ENCODE measurements around the gene MOCS2. TPM values are rescaled to one million over a fixed set of nuclear protein-coding genes. Genes with fewer than 3 reads are reported as not detected.

The MOCS2 gene
- total RNA-seq, 1 experiment from 2014 or later = 14.4 TPM

DNA sequence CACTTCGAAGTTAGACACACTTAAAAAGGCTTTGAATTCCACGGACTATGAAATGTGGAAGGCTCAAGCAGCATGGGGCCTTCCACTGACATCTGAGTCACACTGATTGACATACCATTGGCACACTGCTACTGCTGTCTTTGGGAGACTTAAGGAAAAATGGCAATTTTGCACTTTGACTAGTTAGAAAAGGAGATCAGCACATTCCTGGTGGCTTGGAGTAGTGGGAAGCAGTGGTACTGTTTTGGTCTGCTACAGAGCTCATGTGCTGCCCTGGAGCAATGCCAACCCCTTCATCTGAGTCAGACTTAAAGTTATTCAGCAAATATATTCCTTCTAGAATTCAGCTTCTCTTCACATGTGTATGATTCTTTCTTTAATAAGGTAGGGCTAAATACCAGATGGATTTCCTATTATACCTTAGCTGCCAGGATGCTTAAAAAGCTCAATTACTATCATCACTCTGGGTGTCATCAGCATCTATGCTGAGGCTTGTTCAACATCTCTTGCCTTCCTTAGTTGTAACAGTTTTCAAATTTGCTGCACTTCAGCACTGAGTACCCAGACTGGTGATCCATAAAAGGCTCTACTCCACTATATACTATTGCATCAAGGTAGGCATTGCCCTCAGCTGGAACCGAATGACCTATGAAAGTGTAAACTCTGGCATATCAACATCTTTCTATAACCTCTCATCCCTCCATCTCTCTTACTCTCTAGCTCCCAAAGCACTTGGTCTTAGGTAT, 42.3 kb upstream of the MOCS2 start:
- no peak for ATAC-seq

DNA sequence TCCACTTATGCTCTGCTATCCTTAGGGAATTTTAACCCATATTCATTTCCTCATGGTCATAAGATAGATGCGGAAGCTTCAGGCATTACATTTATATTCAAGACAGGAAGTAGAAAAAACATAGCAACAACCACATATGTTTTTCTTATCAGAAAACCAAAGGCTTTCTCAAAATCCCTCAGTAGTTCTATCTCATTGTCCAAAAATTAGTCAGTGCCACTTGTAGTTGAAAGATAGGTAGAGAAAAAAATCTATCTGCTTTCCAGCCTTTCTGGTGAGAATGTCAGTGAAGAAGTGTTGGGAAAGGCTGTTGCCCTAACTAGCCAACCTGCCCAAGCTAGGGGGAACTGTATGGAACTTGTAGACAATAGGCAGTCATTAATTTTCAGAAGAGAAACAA, 23.5 kb upstream of the MOCS2 start:
- H3K27me3 Mint-ChIP-seq (ENCODE audit: low read depth) = no peaks in the 10 kb centered on the region
- no peaks in the 10 kb centered on the region for H3K36me3 Mint-ChIP-seq
- TF ChIP-seq PRRX2 (CRISPR knock-in tag; IDR thresholded peaks at IDR 0.05) (no peak), SOX15 (CRISPR knock-in tag; IDR thresholded peaks at IDR 0.05) (no peak), SP1 (CRISPR knock-in tag; conservative IDR thresholded peaks at IDR 0.05) (no peak), ZBTB21 (CRISPR knock-in tag; IDR thresholded peaks at IDR 0.05; ENCODE audit: borderline replicate concordance) (no peak), ZNF396 (CRISPR knock-in tag; IDR thresholded peaks at IDR 0.05; ENCODE audit: borderline replicate concordance) (no peak)
- TF ChIP-seq, protein P1, sequence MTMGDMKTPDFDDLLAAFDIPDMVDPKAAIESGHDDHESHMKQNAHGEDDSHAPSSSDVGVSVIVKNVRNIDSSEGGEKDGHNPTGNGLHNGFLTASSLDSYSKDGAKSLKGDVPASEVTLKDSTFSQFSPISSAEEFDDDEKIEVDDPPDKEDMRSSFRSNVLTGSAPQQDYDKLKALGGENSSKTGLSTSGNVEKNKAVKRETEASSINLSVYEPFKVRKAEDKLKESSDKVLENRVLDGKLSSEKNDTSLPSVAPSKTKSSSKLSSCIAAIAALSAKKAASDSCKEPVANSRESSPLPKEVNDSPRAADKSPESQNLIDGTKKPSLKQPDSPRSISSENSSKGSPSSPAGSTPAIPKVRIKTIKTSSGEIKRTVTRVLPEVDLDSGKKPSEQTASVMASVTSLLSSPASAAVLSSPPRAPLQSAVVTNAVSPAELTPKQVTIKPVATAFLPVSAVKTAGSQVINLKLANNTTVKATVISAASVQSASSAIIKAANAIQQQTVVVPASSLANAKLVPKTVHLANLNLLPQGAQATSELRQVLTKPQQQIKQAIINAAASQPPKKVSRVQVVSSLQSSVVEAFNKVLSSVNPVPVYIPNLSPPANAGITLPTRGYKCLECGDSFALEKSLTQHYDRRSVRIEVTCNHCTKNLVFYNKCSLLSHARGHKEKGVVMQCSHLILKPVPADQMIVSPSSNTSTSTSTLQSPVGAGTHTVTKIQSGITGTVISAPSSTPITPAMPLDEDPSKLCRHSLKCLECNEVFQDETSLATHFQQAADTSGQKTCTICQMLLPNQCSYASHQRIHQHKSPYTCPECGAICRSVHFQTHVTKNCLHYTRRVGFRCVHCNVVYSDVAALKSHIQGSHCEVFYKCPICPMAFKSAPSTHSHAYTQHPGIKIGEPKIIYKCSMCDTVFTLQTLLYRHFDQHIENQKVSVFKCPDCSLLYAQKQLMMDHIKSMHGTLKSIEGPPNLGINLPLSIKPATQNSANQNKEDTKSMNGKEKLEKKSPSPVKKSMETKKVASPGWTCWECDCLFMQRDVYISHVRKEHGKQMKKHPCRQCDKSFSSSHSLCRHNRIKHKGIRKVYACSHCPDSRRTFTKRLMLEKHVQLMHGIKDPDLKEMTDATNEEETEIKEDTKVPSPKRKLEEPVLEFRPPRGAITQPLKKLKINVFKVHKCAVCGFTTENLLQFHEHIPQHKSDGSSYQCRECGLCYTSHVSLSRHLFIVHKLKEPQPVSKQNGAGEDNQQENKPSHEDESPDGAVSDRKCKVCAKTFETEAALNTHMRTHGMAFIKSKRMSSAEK (CRISPR knock-in tag; IDR thresholded peaks at IDR 0.05; ENCODE audit: borderline replicate concordance) = no peak
- TF ChIP-seq, protein P2, sequence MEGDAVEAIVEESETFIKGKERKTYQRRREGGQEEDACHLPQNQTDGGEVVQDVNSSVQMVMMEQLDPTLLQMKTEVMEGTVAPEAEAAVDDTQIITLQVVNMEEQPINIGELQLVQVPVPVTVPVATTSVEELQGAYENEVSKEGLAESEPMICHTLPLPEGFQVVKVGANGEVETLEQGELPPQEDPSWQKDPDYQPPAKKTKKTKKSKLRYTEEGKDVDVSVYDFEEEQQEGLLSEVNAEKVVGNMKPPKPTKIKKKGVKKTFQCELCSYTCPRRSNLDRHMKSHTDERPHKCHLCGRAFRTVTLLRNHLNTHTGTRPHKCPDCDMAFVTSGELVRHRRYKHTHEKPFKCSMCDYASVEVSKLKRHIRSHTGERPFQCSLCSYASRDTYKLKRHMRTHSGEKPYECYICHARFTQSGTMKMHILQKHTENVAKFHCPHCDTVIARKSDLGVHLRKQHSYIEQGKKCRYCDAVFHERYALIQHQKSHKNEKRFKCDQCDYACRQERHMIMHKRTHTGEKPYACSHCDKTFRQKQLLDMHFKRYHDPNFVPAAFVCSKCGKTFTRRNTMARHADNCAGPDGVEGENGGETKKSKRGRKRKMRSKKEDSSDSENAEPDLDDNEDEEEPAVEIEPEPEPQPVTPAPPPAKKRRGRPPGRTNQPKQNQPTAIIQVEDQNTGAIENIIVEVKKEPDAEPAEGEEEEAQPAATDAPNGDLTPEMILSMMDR (IDR thresholded peaks at IDR 0.05) = no peak
- TF ChIP-seq, protein P3, sequence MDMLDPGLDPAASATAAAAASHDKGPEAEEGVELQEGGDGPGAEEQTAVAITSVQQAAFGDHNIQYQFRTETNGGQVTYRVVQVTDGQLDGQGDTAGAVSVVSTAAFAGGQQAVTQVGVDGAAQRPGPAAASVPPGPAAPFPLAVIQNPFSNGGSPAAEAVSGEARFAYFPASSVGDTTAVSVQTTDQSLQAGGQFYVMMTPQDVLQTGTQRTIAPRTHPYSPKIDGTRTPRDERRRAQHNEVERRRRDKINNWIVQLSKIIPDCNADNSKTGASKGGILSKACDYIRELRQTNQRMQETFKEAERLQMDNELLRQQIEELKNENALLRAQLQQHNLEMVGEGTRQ (CRISPR knock-in tag; IDR thresholded peaks at IDR 0.05) = no peak
- TF ChIP-seq, protein P4, sequence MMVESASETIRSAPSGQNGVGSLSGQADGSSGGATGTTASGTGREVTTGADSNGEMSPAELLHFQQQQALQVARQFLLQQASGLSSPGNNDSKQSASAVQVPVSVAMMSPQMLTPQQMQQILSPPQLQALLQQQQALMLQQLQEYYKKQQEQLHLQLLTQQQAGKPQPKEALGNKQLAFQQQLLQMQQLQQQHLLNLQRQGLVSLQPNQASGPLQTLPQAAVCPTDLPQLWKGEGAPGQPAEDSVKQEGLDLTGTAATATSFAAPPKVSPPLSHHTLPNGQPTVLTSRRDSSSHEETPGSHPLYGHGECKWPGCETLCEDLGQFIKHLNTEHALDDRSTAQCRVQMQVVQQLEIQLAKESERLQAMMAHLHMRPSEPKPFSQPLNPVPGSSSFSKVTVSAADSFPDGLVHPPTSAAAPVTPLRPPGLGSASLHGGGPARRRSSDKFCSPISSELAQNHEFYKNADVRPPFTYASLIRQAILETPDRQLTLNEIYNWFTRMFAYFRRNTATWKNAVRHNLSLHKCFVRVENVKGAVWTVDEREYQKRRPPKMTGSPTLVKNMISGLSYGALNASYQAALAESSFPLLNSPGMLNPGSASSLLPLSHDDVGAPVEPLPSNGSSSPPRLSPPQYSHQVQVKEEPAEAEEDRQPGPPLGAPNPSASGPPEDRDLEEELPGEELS (CRISPR knock-in tag; IDR thresholded peaks at IDR 0.05) = no peak
- DNase-seq (ENCODE audit: low spot score) = no peak
- H3K9me3 Mint-ChIP-seq = no peaks in the 10 kb centered on the region; the same call in 1 of the 2 replicates
- ChIA-PET POLR2A (no interaction called here), CTCF (no interaction called here)
- ATAC-seq = no peak
- H3K4me3 Mint-ChIP-seq = no peak overlapping the region
- H3K4me1 Mint-ChIP-seq = no peaks in the 10 kb centered on the region
- no peak overlapping the region for H3K27ac Mint-ChIP-seq

More for the DNA sequence above, 42.3 kb upstream of the MOCS2 start:
- H3K27me3 Mint-ChIP-seq (ENCODE audit: low read depth) = no peaks in the 10 kb centered on the region
- ChIA-PET CTCF (interaction anchor here (0.6 kb wide), 1 partner anchor 151 kb away, joined by 3 read pairs; no protein-coding TSS in a partner anchor), POLR2A (no interaction called here)
- H3K36me3 Mint-ChIP-seq = no peaks in the 10 kb centered on the region
- H3K4me1 Mint-ChIP-seq = no peaks in the 10 kb centered on the region
- no peak overlapping the region for H3K27ac Mint-ChIP-seq
- peaks cover 7% of the 10 kb centered on the region for H3K9me3 Mint-ChIP-seq
- H3K4me3 Mint-ChIP-seq = no peak overlapping the region
- TF ChIP-seq, protein P4 (CRISPR knock-in tag; IDR thresholded peaks at IDR 0.05) = no peak
- TF ChIP-seq FOXJ3 (CRISPR knock-in tag; IDR thresholded peaks at IDR 0.05; ENCODE audit: borderline replicate concordance) (no peak), ATF3 (CRISPR knock-in tag; conservative IDR thresholded peaks at IDR 0.05) (no peak), NFE2L1 (CRISPR knock-in tag; IDR thresholded peaks at IDR 0.05) (no peak), ZNF232 (CRISPR knock-in tag; IDR thresholded peaks at IDR 0.05) (no peak), TCF7 (CRISPR knock-in tag; IDR thresholded peaks at IDR 0.05; ENCODE audit: low read depth) (no peak), NFATC4 (CRISPR knock-in tag; IDR thresholded peaks at IDR 0.05) (no peak), TP53 (CRISPR knock-in tag; IDR thresholded peaks at IDR 0.05) (no peak), MXD4 (CRISPR knock-in tag; IDR thresholded peaks at IDR 0.05; ENCODE audit: borderline replicate concordance) (no peak), ZNF263 (CRISPR knock-in tag; IDR thresholded peaks at IDR 0.05; ENCODE audit: low read depth) (no peak), ATF1 (CRISPR knock-in tag; IDR thresholded peaks at IDR 0.05) (no peak)
- TF ChIP-seq, protein P5, sequence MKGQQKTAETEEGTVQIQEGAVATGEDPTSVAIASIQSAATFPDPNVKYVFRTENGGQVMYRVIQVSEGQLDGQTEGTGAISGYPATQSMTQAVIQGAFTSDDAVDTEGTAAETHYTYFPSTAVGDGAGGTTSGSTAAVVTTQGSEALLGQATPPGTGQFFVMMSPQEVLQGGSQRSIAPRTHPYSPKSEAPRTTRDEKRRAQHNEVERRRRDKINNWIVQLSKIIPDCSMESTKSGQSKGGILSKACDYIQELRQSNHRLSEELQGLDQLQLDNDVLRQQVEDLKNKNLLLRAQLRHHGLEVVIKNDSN (CRISPR knock-in tag; IDR thresholded peaks at IDR 0.05) = no peak
- TF ChIP-seq, protein P6, sequence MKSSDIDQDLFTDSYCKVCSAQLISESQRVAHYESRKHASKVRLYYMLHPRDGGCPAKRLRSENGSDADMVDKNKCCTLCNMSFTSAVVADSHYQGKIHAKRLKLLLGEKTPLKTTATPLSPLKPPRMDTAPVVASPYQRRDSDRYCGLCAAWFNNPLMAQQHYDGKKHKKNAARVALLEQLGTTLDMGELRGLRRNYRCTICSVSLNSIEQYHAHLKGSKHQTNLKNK (CRISPR knock-in tag; IDR thresholded peaks at IDR 0.05) = no peak
- DNase-seq (ENCODE audit: low spot score) = no peak

Data from WTC11 (cell line).